GM13976 (cell line): Measurements from ENCODE around the gene QTRT2.

ENCODE experiments used
- DNase-seq: peaks from one replicate; pipeline ENCODE4 v3.0.0; 2012; ENCODE audit warnings: low spot score
- CTCF ChIP-seq: IDR thresholded peaks from 2 replicates; pipeline ENCODE4 v1.5.1; 2012; ENCODE audit warnings: borderline replicate concordance, mild to moderate bottlenecking; ENCODE audit not compliant: insufficient read depth; ENCODE audit errors: extremely low read depth, missing control alignments, control extremely low read depth
- in situ Hi-C: fragments of 300-500 bp; cut with MboI; formaldehyde crosslinking; loops from one replicate; pipeline ENCODE4 v1.12.0; 2022; ENCODE audit warnings: low sequenced_read_pairs, mixed read lengths, inconsistent platforms; ENCODE audit not compliant: unreplicated experiment

QTRT2 gene

GRCh38 chr3:114052216-114052615 is 4.3 kb upstream of the QTRT2 start:
- in situ Hi-C loops: no loop called here
- DNase-seq: no peak
- no peak for TF ChIP-seq CTCF

- in situ Hi-C loops: no loop called here
- no peak for TF ChIP-seq CTCF
- no peak for DNase-seq
Observed at GRCh38 chr3:114057011-114057347, 442 bp downstream of the QTRT2 start.

GRCh38 chr3:114058646-114059045 is 2.1 kb downstream of the QTRT2 start:
- in situ Hi-C loops: no loop called here
- no peak for TF ChIP-seq CTCF
- DNase-seq: no peak

- no peak for TF ChIP-seq CTCF
- in situ Hi-C loops: no loop called here
- no peak for DNase-seq
Observed at GRCh38 chr3:114060906-114061655, 4.5 kb downstream of the QTRT2 start.

GRCh38 chr3:114067804-114068203 is 11.3 kb downstream of the QTRT2 start:
- in situ Hi-C loops: no loop called here
- no peak for DNase-seq
- TF ChIP-seq CTCF: no peak

- no peak for DNase-seq
- in situ Hi-C loops: no loop called here
- TF ChIP-seq CTCF: no peak
Observed at GRCh38 chr3:114068336-114068735, 11.8 kb downstream of the QTRT2 start.

- no peak for TF ChIP-seq CTCF
- in situ Hi-C loops: no loop called here
- no peak for DNase-seq
Observed at GRCh38 chr3:114071786-114072185, 15.2 kb downstream of the QTRT2 start.
